MM.1S (cell line): Measurements from ENCODE around the gene CD81.

Experiments used
- EZH2 ChIP-seq: fragments of 300-600 bp; sonication (generic); optimal IDR thresholded peaks from 2 replicates; pipeline ENCODE3; 2017; ENCODE audit warnings: low read depth, mild to moderate bottlenecking, antibody characterized with exemption, low read length, mixed read lengths
- EZH2phosphoT487 ChIP-seq: fragments of 300-600 bp; sonication (generic); IDR thresholded peaks from 2 replicates; pipeline ENCODE4 v1.6.1; 2018; ENCODE audit warnings: antibody characterized with exemption, low read length
- TF ChIP-seq, protein P1 (sequence below): fragments of 300-600 bp; sonication (generic); IDR thresholded peaks from 2 replicates; pipeline ENCODE4 v1.5.1; 2016; ENCODE audit warnings: antibody characterized with exemption, low read length, mixed read lengths

GRCh38 chr11:2424811-2425495 lies 47.8 kb downstream of the CD81 start:
- no peak for TF ChIP-seq EZH2
- TF ChIP-seq, protein P1, sequence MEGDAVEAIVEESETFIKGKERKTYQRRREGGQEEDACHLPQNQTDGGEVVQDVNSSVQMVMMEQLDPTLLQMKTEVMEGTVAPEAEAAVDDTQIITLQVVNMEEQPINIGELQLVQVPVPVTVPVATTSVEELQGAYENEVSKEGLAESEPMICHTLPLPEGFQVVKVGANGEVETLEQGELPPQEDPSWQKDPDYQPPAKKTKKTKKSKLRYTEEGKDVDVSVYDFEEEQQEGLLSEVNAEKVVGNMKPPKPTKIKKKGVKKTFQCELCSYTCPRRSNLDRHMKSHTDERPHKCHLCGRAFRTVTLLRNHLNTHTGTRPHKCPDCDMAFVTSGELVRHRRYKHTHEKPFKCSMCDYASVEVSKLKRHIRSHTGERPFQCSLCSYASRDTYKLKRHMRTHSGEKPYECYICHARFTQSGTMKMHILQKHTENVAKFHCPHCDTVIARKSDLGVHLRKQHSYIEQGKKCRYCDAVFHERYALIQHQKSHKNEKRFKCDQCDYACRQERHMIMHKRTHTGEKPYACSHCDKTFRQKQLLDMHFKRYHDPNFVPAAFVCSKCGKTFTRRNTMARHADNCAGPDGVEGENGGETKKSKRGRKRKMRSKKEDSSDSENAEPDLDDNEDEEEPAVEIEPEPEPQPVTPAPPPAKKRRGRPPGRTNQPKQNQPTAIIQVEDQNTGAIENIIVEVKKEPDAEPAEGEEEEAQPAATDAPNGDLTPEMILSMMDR: no peak
- TF ChIP-seq EZH2phosphoT487: no peak
